Activated CD4-positive, alpha-beta T cell treated with anti-CD3 and anti-CD28 coated beads, Interleukin-2, amount 50 U/mL, for 16 hours (primary cell): ENCODE measurements around the gene ASH1L.
A peak's percentile ranks its signal among the peaks of the same experiment; 100 is the strongest.
"Not testable (repeated sequence)": the region's sequence is repeated elsewhere in the genome, so short reads cannot be mapped to it uniquely, and the experiment has no call there.

Source experiments
- DNase-seq: peaks from one replicate; pipeline ENCODE4 v3.0.0-alpha.2; 2020

Gene ASH1L

DNA sequence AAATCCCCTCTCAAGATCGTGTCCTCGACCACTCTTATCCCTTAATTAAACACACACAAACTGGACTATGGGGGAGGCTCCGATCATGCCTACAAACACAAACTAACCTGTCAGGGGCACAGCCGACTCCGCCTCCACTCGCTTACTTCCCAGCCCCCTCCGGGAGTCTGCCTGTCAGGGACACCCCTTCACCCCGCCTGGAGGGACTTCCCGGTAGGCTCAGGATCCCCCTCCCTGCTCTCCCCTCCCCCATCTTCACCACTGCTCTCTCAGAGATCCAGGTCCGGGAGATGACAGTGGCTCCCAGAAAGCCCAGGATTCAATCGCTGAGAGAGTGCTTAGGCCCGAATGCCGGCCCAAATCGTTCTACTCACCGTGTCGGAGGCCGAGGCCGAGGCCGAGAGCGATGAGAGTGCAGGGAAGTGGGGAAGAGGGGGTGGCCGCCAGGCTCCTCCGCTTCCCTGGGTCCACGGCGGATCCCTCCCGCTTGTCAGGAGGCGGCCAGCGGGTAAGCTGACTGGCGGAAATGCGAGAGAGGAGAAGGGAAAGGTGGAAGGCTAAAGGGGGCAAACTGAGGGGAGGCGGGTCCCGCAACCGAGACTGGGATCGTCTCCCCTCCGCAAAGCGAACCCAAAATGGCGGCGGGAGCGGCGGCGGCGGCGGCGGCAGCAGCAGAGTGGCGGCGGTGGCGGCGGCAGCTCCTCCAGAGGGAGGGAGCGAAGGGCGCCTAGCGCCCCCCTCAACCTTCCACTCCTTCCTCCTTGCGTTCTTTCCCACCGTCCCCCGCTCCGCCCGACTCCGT is 623 bp downstream of the ASH1L start:
- peak; percentile 46 for DNase-seq

DNA sequence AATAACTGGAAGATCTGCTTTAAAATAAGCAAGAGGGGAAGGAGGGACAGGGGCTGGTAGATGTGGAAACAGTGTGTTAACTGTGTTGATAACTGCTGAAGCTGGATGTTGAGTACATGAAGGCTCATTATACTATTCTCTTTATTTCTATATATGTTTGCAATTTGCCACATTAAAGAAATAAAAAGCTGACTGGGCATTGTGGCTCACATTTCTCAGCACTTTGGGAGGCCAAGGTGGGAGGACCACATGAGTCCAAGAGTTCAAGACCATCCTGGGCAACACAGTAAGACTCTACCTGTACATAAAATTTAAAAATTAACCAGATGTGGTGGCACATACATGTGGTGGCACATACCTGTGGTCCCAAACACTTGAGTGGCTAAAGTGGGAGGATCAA is 6.7 kb downstream of the ASH1L start:
- DNase-seq: no peak

DNA sequence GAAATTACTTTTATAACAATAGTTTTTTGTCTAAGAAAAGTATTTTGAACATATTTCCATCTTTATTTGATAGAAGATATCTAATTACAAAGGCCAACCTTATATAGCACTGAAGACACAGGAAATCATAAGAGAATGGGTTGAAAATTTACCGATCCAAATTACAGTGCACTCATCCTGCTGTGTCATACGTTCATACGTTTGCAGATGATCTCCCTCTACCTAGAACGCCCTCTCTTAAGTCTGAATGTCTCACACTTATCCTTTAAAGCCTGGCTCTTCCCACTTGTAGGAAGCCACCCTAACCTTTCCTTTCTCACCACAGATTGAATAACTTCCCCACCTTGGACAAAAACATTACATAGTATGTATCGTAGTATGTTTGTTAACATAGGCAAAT is 9.3 kb downstream of the ASH1L start:
- no peak for DNase-seq

DNA sequence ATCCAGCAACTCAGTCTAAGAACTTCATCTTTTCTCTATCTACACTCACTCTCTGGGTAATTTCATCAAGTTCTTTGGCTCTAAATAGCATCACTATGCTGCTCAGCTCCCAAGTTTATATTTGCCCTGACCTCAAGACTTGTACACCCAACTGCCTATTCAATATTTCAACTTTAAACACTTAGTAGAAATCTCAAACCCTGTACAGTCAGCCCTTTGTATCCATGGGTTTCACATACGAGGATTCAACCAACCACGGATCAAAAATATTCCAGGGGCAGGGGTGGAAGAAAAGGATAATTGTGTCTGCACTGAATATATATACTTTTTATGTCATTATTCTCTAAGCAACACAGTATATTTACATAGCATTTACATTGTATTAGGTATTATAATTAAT is 13.9 kb downstream of the ASH1L start:
- DNase-seq: no peak

DNA sequence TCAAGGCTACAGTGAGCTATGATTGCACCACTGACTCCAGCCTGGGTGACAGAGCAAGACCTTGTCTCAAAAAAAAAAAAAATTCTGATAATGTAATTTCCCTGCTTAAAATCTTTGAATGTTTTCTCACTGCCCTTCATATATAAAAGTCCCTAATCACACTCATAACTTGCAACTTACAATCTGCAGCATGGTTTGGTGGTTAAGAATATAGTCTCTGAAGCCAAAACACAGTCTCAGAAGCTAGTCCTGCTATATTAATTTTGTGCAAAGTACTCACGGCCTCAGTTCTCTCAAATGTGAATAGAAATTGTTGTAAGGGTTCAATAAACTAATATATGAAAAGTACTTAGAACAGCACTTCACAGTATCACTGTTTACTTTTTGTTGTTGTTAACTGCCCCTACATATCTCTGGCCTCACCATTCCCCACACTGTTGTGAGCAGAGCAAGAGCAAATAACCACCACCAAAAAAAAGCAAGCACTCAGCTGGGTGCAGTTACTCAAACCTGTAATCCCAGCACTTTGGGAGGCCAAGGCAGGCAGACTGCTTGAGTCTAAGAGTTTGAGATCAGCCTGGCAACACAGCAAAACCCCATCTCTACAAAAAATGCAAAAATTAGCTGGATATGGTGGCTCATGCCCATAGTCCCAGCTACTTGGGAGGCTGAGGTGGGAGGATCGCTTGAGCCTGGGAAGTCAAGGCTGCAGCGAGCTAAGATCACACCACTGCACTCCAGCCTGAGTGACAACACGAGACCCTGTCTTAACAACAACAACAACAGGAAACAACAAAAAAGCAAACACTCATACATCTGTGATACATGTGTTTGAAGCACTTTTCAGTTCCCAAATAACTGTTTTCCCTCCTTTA is 22.4 kb downstream of the ASH1L start:
- DNase-seq: peak; percentile 38

DNA sequence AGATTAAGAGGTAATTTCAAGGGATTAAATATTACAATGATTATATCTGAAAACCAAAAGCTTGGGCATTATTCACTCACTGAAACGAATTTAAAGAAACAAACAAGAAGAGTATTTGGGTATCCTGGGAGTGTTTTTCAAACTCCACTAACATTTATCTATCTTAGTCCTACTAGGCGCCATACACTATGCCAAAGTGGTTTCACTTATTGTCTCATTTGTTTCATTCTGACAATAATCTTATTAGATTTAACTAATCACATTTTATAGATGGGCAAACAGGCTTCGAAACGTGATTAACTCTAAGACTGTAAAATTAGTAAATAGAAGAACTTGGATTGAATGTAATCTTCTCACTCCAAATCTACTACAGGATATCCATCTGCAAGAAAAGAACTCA is 25.4 kb downstream of the ASH1L start:
- peak; percentile 29 for DNase-seq

DNA sequence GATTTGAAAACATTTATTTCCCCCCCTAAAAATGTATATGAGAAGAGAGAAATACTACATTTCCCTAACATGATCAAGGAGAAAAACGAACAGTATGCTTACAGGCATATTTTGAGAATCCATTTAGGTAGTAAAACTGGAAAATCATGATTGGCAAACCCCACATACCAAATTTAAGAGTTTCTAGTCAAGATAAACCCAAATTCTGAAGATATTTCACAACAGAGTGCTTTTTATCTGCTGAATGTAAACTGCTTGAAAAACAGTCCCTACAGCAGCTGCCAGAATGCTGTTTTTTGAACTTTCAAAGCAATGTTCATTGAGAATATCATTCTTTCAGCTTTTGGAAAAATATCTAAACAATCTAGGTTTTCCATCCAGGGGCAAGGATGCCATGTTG is 31.0 kb downstream of the ASH1L start:
- no peak for DNase-seq

DNA sequence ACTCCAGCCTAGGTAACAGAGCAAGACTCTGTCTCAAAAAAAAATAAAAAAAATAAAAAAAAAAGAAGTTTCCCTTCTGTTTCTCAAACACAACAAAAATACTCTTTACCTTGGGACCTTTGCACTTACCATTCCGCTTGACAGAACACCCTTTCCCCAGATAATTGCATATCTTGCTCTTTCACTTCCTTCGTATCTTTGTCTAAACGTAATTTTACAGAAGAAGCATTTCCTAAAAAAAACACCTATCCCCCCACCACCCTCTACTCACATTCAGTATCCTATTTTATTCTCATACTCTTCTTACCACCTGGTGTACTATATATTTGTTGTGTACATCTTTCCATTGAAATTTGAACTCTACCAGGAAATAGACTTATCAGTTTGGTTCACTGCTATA is 32.7 kb downstream of the ASH1L start:
- no peak for DNase-seq

DNA sequence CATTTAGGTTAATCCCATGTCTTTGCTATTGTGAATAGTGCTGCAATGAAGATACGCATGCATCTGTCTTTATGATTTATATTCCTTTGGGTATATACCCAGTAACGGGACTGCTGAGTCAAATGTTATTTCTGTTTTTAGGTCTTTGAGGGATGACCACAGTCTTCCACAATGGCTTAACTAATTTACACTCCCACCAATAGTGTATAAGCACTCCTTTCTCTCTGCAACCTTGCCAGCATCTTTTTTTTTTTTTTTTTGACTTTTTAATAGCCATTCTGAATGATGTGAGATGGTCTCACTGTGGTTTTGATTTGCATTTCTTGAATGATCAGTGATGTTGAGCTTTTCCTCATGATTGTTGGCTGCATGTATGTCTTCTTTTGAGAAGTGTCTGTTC is 33.5 kb downstream of the ASH1L start:
- no peak for DNase-seq

DNA sequence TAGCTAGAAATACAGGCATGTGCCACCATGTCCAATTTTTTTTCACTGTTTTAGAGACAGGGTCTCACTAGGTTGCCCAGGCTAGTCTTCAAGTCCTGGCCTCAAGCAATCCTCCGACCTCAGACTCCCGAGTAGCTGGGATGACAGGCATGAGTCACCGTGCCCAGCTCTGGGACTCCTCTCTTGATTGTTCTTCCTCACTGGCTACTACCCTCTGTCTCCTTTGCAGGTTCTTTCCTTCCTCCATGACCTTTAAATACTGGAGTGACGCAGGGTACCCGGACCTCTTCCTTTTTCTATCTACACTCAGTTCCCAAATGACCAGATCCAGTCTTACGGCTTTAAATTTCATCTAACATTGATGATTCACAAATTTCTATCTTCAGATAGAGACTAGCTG is 34.9 kb downstream of the ASH1L start:
- no peak for DNase-seq

DNA sequence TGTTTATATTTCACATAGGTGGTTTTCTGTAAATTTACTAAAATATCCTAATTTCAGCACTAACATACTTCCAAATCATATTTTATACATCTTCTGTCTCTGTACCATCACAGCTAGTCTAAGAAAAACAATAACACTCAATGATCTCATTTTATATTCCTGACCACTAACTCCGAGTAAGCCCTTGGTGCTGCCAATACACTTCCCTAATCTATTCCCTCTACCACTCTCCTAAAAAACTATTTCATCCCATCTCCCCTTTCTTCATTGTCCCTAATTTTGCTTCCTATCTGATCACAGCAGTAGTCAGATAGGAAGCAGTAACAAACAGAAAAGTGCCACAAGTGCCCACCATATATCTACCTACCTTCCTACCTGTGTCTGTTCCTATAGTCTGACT is 36.2 kb downstream of the ASH1L start:
- DNase-seq: no peak

DNA sequence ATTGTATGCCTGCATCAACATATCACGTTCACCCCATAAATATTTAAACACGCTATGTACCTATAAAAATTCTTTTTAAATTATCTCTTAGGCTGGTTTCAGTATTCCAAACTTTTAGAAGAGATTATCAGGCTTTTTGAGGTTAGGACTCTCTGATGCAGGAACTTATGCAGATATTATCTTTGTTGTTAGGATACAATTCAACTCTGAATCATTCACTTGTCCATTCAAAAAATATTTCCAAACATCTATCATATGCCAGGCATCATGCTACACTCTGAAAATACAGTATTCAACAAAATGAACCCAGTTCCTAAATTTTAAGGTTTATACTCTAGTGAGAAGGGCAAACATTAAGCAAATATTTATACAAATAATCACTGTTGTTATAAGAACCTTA is 40.5 kb downstream of the ASH1L start:
- no peak for DNase-seq

DNA sequence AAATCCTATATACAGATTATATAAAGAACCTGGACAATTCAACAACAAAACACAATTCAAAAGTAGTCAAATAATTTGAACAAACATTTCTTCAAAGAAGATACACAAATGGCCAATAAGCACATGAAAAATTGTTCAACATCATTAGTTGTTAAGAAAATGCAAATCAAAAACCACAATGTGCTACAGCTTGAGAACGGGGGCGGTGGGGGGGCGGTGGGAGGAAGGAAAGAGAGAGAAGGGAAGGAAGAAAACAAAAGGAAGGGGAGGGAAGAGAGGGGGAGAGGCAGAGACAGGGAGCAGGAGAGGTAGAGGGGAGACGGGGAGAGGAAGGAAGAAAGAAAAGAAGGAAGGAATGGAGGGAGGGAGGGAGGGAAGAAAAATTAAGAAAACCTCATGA is 44.1 kb downstream of the ASH1L start:
- no peak for DNase-seq

DNA sequence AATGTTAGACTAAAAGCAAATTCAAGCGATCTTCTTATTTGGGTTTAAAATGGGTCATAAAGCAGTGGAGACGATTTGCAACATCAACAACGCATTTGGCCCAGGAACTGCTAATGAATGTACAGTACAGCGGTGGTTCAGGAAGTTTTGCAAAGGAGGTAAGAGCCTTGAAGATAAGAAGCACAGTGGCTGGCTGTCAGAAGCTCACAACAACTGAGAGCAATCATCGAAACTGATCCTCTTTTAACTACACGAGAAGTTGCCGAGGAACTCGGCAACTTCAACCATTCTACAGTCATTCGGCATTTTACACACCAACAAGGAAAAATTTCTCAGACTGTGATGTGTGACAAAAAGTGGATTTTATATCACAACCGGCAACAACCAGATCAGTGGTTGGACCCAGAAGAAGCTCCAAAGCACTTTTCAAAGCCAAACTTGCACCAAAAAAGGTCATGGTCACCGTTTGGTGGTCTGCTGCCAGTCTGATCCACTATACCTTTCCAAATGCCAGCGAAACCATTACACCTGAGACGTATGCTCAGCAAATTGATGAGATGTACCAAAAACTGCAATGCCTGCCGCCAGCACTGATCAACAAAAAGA is 47.9 kb downstream of the ASH1L start:
- DNase-seq: peak; percentile 18

DNA sequence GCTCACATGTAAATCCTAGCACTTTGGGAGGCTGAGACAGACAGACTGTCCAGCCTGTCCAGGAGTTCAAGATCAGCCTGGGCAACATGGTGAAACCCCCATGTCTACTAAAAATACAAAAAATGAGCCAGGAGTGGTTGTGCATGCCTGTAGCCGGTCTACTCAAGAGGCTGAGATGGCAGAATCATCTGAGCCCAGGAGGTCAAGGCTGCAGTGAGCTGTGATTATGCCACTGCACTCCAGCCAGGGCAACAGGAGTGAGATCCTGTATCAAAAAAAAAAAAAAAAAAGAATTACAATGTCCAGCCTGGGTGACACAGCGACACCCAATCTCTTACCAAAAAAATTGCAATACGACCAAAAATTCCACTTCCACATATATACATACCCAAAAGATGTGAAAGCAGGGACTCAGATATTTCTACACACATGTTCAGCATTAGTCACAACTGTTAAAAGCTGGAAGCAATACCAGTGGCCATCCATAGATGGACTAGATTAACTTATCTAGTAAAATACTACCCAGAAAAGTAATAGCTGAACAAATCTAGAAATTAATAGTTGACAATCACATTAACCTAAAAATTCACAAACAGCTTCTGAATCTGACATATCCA is 49.2 kb downstream of the ASH1L start:
- no peak for DNase-seq

DNA sequence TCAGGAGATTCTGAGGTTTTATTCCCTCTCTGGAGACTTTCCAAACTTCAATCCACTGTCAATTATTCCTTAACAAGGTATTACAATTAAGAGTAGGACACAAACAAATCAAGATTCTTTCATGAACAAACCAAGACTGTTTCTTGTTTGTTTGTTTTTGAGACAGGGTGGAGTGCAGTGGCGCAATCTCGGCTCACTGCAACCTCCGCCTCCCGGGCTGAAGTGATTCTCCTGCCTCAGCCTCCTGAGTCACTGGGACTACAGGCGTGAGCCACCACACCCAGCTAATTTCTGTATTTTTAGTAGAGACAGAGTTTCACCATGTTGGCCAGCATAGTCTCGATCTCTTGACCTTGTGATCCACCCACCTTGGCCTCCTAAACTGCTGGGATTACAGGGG is 51.2 kb downstream of the ASH1L start:
- not testable (repeated sequence) for DNase-seq

DNA sequence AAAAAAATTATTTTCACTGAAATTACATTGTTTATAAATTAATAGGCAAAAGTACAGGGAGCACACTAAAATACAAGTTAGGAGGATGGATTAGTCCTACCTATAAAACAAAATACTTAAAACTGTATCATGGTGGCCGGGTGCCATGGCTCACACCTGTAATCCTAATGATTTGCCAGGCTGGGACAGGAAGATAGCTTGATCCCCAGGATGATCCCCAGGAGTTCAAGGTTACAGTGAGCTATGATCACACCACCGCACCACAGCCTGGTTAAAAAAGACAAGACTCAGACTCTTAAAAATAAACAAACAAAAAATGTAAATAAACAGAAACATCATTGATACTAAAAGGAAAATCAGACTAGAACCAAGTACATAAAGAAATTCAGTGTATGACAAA is 53.5 kb downstream of the ASH1L start:
- no peak for DNase-seq

DNA sequence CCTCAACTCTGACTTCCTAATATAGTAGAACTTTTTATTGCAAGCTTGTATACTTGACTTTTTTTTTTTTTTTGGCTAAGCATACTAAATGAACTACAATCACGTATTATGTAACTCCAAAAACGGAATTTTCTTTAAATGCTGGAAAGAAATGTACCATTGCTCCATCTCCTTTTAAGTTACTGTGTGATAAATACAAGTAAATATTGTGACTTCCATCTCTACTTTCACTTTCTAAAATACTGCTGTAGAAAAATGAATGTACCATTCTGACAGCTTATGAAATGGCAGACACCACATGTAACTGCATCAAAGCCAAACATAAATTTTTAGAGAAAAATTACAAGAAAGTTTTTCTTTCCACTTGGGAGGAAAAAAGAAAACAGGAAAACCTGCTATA is 54.7 kb downstream of the ASH1L start:
- no peak for DNase-seq

DNA sequence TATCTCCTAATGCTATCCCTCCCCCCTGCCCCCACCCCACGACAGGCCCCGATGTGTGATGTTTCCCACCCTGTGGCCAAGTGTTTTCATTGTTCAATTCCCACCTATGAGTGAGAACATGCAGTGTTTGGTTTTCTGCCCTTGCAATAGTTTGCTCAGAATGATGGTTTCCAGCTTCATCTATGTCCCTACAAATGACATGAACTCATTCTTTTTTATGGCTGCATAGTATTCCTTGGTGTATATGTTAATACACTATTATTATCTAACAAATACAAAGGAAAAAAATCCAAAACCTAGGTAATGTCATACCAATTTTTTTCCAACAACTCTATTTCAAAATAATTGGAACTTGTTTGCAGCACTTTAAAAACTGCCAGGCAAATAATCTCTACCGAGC is 56.6 kb downstream of the ASH1L start:
- not testable (repeated sequence) for DNase-seq

DNA sequence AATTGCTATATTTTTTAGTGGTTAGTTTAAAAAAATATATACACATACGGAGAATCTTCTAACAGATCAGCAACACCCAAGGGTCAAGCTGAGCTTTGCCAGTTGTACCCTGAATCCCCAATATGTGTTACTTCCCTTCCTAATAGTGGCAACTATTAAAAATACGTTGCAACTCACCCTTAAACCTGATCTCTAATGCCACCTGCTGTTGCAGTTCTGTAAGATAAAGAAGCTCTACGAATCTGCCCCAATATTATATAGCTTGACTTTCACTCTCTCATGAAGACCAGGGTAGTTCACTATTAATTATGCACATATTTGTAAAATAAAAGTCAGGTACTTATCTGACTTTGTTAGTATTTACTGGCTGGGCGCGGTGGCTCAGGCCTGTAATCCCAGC is 58.4 kb downstream of the ASH1L start:
- DNase-seq: peak; percentile 13

DNA sequence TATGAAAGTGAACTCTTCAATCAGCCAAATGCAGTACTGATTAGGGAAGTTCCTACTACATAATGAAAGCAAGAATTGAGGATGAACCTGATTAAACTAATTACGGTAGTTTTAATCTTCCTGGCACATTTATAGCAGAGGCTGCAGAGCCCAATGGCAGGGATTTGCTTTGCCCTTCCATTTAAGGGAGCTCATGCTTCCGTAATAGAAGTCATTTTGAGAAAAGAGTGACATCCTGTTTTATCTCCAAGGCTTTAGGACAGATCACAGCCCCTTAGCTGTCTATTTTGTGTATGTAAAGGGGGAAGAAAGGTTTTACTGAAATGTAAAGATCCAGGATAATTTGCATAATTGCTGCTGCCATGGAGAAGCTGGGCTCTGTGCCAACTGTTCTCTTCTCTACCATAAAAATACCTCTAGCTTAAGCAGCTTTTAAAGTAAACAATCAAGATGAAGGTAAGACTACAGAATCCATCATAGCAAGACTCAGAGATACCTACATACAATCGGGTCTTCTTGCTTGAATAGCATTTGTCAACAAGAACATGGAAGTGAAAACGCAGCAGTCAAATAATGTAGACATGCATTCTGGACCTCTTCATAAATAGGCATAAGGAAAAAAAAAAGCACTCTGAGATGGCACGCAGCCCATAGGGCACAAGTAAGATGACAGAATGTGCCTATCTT is 62.5 kb downstream of the ASH1L start:
- peak; percentile 28 for DNase-seq

DNA sequence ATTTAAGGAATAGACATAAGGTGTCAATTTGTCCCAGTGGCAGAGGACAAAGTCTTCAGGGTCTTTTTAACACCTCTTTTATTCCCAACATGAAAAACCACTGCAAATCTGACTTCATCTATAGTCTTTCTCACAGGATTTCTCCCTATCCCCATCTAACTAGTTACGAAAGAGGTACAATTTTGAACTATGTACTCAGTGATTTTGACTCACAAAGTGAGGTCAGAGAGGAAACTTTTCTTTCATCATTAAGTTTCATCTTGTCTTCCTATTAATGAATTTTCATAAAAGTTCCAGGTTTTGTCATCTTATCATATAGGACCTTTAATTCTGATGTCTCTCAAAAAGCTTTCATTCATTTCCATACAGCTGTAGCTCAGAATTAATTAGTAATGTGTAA is 63.3 kb downstream of the ASH1L start:
- no peak for DNase-seq

DNA sequence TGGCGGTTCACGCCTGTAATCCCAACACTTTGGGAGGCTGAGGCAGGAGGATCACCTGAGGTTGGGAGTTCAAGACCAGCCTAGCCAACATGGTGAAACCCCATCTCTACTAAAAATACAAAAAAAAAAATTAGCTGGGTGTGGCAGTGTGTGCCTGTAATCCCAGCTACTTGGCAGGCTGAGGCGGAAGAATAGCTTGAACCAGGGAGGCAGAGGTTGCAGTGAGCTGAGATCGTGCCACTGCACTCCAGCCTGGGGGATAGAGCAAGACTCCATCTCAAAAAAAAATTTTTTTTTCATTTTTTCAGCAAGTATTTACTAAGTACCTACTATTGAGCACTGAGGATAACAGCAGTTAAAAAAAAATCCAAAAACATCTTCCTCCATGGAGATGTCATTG is 69.0 kb downstream of the ASH1L start:
- DNase-seq: not testable (repeated sequence)
